Esophagus muscularis mucosa (tissue), 4 donors: Measurements from ENCODE around the gene HIGD2A. TPM values are rescaled to one million over a fixed set of nuclear protein-coding genes. Genes with fewer than 3 reads are reported as not detected.

Experiments used
- DNase-seq: peaks from one replicate; pipeline ENCODE4 v3.0.0-alpha.2; 2017; ENCODE audit errors: extremely low spot score
- H3K27ac ChIP-seq, 4 donors: fragments of 200-600 bp; sonication (generic); replicated peaks in 1 of 4; 1 replicate in 3 of 4; 2 replicates in 1 of 4; pipeline ENCODE4 v1.5.1; 2016 to 2019; ENCODE audit warnings: mild to moderate bottlenecking in 1 of 4
- H3K27me3 ChIP-seq, 4 donors: fragments of 200-600 bp; sonication (generic); one replicate each; pipeline versions ENCODE4 v1.5.1 to v1.6.0; 2016 to 2019
- H3K36me3 ChIP-seq, 4 donors: fragments of 200-600 bp; sonication (generic); one replicate each; pipeline ENCODE4 v1.5.1; 2016 to 2019
- H3K4me1 ChIP-seq, 4 donors: fragments of 200-600 bp; sonication (generic); one replicate each; pipeline ENCODE4 v1.5.1; 2016 to 2019
- H3K4me3 ChIP-seq, 4 donors: fragments of 200-600 bp; sonication (generic); 1 replicate in 2 of 4; 2 replicates in 2 of 4; pipeline ENCODE4 v1.5.1; 2016 to 2019; ENCODE audit warnings: mild to moderate bottlenecking in 4 of 4, moderate library complexity in 1 of 4
- H3K9me3 ChIP-seq, 4 donors: fragments of 200-600 bp; sonication (generic); 1 replicate in 3 of 4; 2 replicates in 1 of 4; pipeline ENCODE4 v1.5.1; 2016 to 2019
- EP300 ChIP-seq: sonication (generic); formaldehyde crosslinking; IDR thresholded peaks from one replicate; pipeline ENCODE4 v1.6.1; 2017; ENCODE audit warnings: antibody characterized with exemption
- POLR2A ChIP-seq: fragments of 450-650 bp; IDR thresholded peaks from one replicate; pipeline ENCODE4 v1.6.1; 2017; ENCODE audit warnings: antibody characterized with exemption, moderate library complexity, mild to moderate bottlenecking, low read depth
- POLR2AphosphoS5 ChIP-seq, 2 donors: sonication (generic); formaldehyde crosslinking; IDR thresholded peaks; one replicate each; pipeline ENCODE4 v1.6.1; 2017; ENCODE audit warnings: antibody characterized with exemption in 2 of 2
- WGBS: methylation state at CpG from one replicate; pipeline ENCODE4 v1.1.5; 2018; 5-methylcytosine and 5-hydroxymethylcytosine counted together
- intact Hi-C: fragments of 100-400 bp; cut with DNase I; formaldehyde crosslinking; loops from one replicate; pipeline ENCODE4 v1.15.1; 2023
- total RNA-seq, 4 donors: library from RNA; depleted of rRNA; stranded (reverse); fragments of >200 nt; gene quantifications; one replicate each; pipeline versions ENCODE4 v1.1.0 to v1.2.1, GENCODE V29; 2016
- TF ChIP-seq, protein P1 (sequence below), 3 experiments: fragments of 200-600 bp in 2 of 3; fragments of 450-650 bp in 1 of 3; sonication (generic) in 2 of 3; IDR thresholded peaks; one replicate each; pipeline ENCODE4 v1.5.1; 2017 to 2019; ENCODE audit warnings: antibody characterized with exemption in 3 of 3, mild to moderate bottlenecking in 2 of 3, moderate library complexity in 1 of 3

HIGD2A gene
- total RNA-seq, 4 donors from 2014 or later, result 120 to 179 (median 160) TPM

DNA sequence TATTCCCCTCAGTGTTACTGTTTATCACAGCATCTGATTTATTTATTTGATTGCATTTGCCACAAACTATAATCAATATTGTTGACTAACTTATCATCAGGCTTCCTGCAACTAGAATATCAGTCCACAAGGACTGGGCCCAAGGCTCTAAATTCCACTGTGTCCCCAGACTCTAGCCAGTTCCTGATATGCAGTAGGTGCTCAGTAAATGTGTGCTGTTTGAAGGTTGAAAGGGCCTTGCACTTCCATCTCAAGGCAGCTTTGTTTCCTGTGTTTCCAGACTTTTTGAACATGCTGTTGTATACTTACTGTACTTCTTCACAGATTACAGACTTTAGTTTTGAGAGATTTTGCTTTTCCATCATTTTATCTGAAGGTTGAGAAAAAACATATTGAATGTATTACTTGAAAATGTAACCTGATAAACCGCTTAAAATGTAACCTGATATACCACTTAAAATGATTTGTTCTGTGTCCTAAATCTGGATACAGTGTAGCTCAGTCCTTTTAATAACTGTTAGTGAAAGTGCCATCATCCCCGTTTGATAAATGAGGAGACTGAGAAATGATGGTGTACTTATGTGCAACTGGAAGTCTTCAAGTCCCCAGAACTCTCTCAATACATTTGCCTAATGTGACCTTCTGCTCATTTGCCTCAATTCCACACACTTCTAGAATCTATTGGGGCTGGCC is 45.6 kb upstream of the HIGD2A start:
- DNase-seq, result no peak
- TF ChIP-seq, protein P1, sequence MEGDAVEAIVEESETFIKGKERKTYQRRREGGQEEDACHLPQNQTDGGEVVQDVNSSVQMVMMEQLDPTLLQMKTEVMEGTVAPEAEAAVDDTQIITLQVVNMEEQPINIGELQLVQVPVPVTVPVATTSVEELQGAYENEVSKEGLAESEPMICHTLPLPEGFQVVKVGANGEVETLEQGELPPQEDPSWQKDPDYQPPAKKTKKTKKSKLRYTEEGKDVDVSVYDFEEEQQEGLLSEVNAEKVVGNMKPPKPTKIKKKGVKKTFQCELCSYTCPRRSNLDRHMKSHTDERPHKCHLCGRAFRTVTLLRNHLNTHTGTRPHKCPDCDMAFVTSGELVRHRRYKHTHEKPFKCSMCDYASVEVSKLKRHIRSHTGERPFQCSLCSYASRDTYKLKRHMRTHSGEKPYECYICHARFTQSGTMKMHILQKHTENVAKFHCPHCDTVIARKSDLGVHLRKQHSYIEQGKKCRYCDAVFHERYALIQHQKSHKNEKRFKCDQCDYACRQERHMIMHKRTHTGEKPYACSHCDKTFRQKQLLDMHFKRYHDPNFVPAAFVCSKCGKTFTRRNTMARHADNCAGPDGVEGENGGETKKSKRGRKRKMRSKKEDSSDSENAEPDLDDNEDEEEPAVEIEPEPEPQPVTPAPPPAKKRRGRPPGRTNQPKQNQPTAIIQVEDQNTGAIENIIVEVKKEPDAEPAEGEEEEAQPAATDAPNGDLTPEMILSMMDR (IDR thresholded peaks at IDR 0.05), result no peak
- TF ChIP-seq POLR2A (no peak), POLR2AphosphoS5 (IDR thresholded peaks at IDR 0.05) (no peak), EP300 (no peak)
- Histone ChIP-seq H3K27ac (peak overlapping the region in 2 of 4 donors; percentile 37 to 73), H3K27me3 (no peaks in the 10 kb centered on the region), H3K9me3 (no peaks in the 10 kb centered on the region), H3K4me3 (no peak overlapping the region), H3K4me1 (peaks cover 0 to 21% (median 13%) of the 10 kb centered on the region in 4 donors), H3K36me3 (peaks cover 22 to 43% (median 35%) of the 10 kb centered on the region in 4 donors)
- intact Hi-C loops, result no loop called here
- whole genome bisulfite sequencing, result 40% methylated on average over 2 of the region's 2 CpGs

DNA sequence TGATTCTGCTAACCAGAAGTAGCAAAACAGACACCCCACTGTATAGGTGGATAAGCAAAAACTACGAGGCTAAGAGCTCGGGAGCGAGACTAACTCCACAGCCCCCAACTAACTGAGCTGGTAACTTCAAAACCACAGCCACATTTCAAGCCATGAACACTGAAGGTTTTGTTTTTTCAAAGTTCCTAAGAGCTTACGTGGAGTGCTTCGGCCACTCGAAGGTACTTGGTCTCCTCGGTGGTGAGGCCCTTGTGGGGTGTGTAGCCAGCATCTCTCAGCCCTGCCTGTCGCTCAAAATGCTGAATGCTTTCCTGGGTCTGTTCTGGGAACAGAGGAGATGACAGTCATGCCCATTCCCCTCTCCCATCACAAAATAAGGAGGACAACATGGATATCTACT is 38.1 kb upstream of the HIGD2A start:
- no peak for DNase-seq
- Histone ChIP-seq H3K27ac (no peak overlapping the region), H3K4me1 (no peaks in the 10 kb centered on the region), H3K9me3 (no peaks in the 10 kb centered on the region), H3K27me3 (no peaks in the 10 kb centered on the region), H3K36me3 (peaks cover 58 to 100% (median 99%) of the 10 kb centered on the region in 4 donors), H3K4me3 (no peak overlapping the region)
- 96% methylated on average over 8 of the region's 8 CpGs for WGBS
- intact Hi-C loops, result no loop called here
- TF ChIP-seq POLR2A (no peak), EP300 (no peak), POLR2AphosphoS5 (IDR thresholded peaks at IDR 0.05) (no peak)
- TF ChIP-seq, protein P1 (IDR thresholded peaks at IDR 0.05), result no peak

- intact Hi-C loops, result no loop called here
- DNase-seq, result no peak
- Histone ChIP-seq H3K27ac (no peak overlapping the region), H3K36me3 (peaks cover 45 to 100% (median 92%) of the 10 kb centered on the region in 4 donors), H3K27me3 (no peaks in the 10 kb centered on the region), H3K4me1 (peaks cover 0 to 5% (median 0%) of the 10 kb centered on the region in 4 donors), H3K4me3 (no peak overlapping the region), H3K9me3 (no peaks in the 10 kb centered on the region)
- TF ChIP-seq EP300 (no peak), POLR2AphosphoS5 (IDR thresholded peaks at IDR 0.05) (no peak), POLR2A (no peak)
- TF ChIP-seq, protein P1 (IDR thresholded peaks at IDR 0.05), result no peak
- 98% methylated on average over 5 of the region's 5 CpGs for WGBS
Observed at GRCh38 chr5:176352116-176352878, 36.3 kb upstream of the HIGD2A start.

- no peaks in the 10 kb centered on the region for H3K27me3 ChIP-seq
- H3K9me3 ChIP-seq, result no peaks in the 10 kb centered on the region
- peaks cover 0 to 8% (median 0%) of the 10 kb centered on the region in 4 donors for H3K4me1 ChIP-seq
- H3K4me3 ChIP-seq, result no peak overlapping the region
- H3K27ac ChIP-seq, result no peak overlapping the region
- TF ChIP-seq POLR2A (no peak), POLR2AphosphoS5 (IDR thresholded peaks at IDR 0.05) (no peak), EP300 (no peak)
- TF ChIP-seq, protein P1 (IDR thresholded peaks at IDR 0.05), result no peak
- H3K36me3 ChIP-seq, result peaks cover 36 to 98% (median 89%) of the 10 kb centered on the region in 4 donors
- intact Hi-C loops, result no loop called here
- DNase-seq, result no peak
- WGBS, result 89% methylated on average over 4 of the region's 4 CpGs
Observed at GRCh38 chr5:176353533-176353932, 35.0 kb upstream of the HIGD2A start.
